Smooth muscle cell of the brain vasculature (primary cell): ENCODE measurements around the gene HNRNPD.
"Not testable (repeated sequence)": the region's sequence is repeated elsewhere in the genome, so short reads cannot be mapped to it uniquely, and the experiment has no call there.

Experiments used
- DNase-seq: peaks from one replicate; pipeline ENCODE4 v3.0.0-alpha.2; 2012; ENCODE audit warnings: low read depth, low spot score

Gene HNRNPD

GRCh38 chr4:82373816-82374625 is at the start of gene HNRNPD:
HNRNPD (minus strand) TSS chr4:82373991; CDS start chr4:82373678, 313 bp downstream.
- peak; percentile 100 for DNase-seq

GRCh38 chr4:82422616-82423015 is 48.8 kb upstream of the HNRNPD start:
- DNase-seq, result no peak

GRCh38 chr4:82421796-82422560 is 48.2 kb upstream of the HNRNPD start:
- no peak for DNase-seq

GRCh38 chr4:82419451-82419850 is 45.7 kb upstream of the HNRNPD start:
- DNase-seq, result no peak

GRCh38 chr4:82415922-82416365 is 42.2 kb upstream of the HNRNPD start:
- DNase-seq, result peak; percentile 43

GRCh38 chr4:82415061-82415460 is 41.3 kb upstream of the HNRNPD start:
- DNase-seq, result not testable (repeated sequence)

- DNase-seq, result no peak
Measured at GRCh38 chr4:82403725-82404124, 29.9 kb upstream of the HNRNPD start.

GRCh38 chr4:82402196-82402775 is 28.5 kb upstream of the HNRNPD start:
- DNase-seq, result no peak

- no peak for DNase-seq
Measured at GRCh38 chr4:82401600-82401999, 27.8 kb upstream of the HNRNPD start.

GRCh38 chr4:82398263-82398662 is 24.5 kb upstream of the HNRNPD start:
- DNase-seq, result no peak

- DNase-seq, result no peak
Measured at GRCh38 chr4:82397527-82397926, 23.7 kb upstream of the HNRNPD start.

- DNase-seq, result no peak
Measured at GRCh38 chr4:82394896-82395295, 21.1 kb upstream of the HNRNPD start.

GRCh38 chr4:82390061-82390460 is 16.3 kb upstream of the HNRNPD start:
- DNase-seq, result not testable (repeated sequence)

GRCh38 chr4:82388405-82388804 is 14.6 kb upstream of the HNRNPD start:
- DNase-seq, result no peak

GRCh38 chr4:82386312-82386711 is 12.5 kb upstream of the HNRNPD start:
- DNase-seq, result not testable (repeated sequence)

- no peak for DNase-seq
Measured at GRCh38 chr4:82382751-82383150, 9.0 kb upstream of the HNRNPD start.

GRCh38 chr4:82381661-82382296 is 8.0 kb upstream of the HNRNPD start:
- DNase-seq, result no peak

- no peak for DNase-seq
Measured at GRCh38 chr4:82381235-82381634, 7.4 kb upstream of the HNRNPD start.

GRCh38 chr4:82380831-82381230 is 7.0 kb upstream of the HNRNPD start:
- DNase-seq, result no peak

GRCh38 chr4:82380344-82380743 is 6.6 kb upstream of the HNRNPD start:
- no peak for DNase-seq

GRCh38 chr4:82376109-82376508 is 2.3 kb upstream of the HNRNPD start:
- DNase-seq, result no peak

- DNase-seq, result peak; percentile 13
Measured at GRCh38 chr4:82373486-82373815, 340 bp downstream of the HNRNPD start.
